ENCODE results near the gene SEPHS2. TPM values are rescaled to one million over a fixed set of nuclear protein-coding genes. Genes with fewer than 3 reads are reported as not detected.

Gene SEPHS2
- polyA plus RNA-seq, 4 donors = 95.4 to 102 (median 99.8) TPM

- no peak for DNase-seq (ENCODE audit: low read depth in 4 of 4, low spot score in 3 of 4)
These were observed 10.8 kb downstream of the SEPHS2 start for GRCh38 chr16:30434852-30435251.

- no peak for DNase-seq (ENCODE audit: low read depth in 4 of 4, low spot score in 3 of 4)
These were observed 15.2 kb downstream of the SEPHS2 start for GRCh38 chr16:30430428-30430970.

- DNase-seq (ENCODE audit: low read depth in 4 of 4, low spot score in 3 of 4) = peak; percentile 90 to 97 (median 96)
These were observed 15.8 kb downstream of the SEPHS2 start, which contains the start of gene DCTPP1 for GRCh38 chr16:30429678-30430427. Gene DCTPP1, minus strand, starts transcription at chr16:30430030. Its CDS starts 50 bp downstream, at chr16:30429980.

GRCh38 chr16:30429418-30429677 lies 16.3 kb downstream of the SEPHS2 start:
- DNase-seq (ENCODE audit: low read depth in 4 of 4, low spot score in 3 of 4) = no peak

- DNase-seq (ENCODE audit: low read depth in 4 of 4, low spot score in 3 of 4) = no peak
These were observed 17.6 kb downstream of the SEPHS2 start for GRCh38 chr16:30428055-30428454.

- no peak for DNase-seq (ENCODE audit: low read depth in 4 of 4, low spot score in 3 of 4)
These were observed 24.7 kb downstream of the SEPHS2 start for GRCh38 chr16:30421010-30421409.

- no peak for DNase-seq (ENCODE audit: low read depth in 4 of 4, low spot score in 3 of 4)
These were observed 27.1 kb downstream of the SEPHS2 start for GRCh38 chr16:30418350-30419181.

GRCh38 chr16:30417529-30418349 lies 27.9 kb downstream of the SEPHS2 start:
- DNase-seq (ENCODE audit: low read depth in 4 of 4, low spot score in 3 of 4) = peak; percentile 82 to 88 (median 83)

GRCh38 chr16:30416624-30417528 lies 28.8 kb downstream of the SEPHS2 start:
- no peak for DNase-seq (ENCODE audit: low read depth in 4 of 4, low spot score in 3 of 4)

GRCh38 chr16:30416047-30416603 lies 29.5 kb downstream of the SEPHS2 start:
- DNase-seq (ENCODE audit: low read depth in 4 of 4, low spot score in 3 of 4) = no peak

- DNase-seq (ENCODE audit: low read depth in 4 of 4, low spot score in 3 of 4) = no peak
These were observed 31.5 kb downstream of the SEPHS2 start for GRCh38 chr16:30414159-30414558.

- no peak for DNase-seq (ENCODE audit: low read depth in 4 of 4, low spot score in 3 of 4)
These were observed 32.4 kb downstream of the SEPHS2 start for GRCh38 chr16:30413112-30413806.

- DNase-seq (ENCODE audit: low read depth in 4 of 4, low spot score in 3 of 4) = peak in 3 of 4 donors; percentile 80 to 84 (median 84)
These were observed 36.3 kb downstream of the SEPHS2 start for GRCh38 chr16:30409125-30410060.

GRCh38 chr16:30407804-30408534 lies 37.7 kb downstream of the SEPHS2 start:
- DNase-seq (ENCODE audit: low read depth in 4 of 4, low spot score in 3 of 4) = no peak

GRCh38 chr16:30407102-30407803 lies 38.4 kb downstream of the SEPHS2 start, which contains the start of gene ZNF771:
Gene ZNF771, plus strand, starts transcription at chr16:30407606. Its CDS starts 448 bp downstream, at chr16:30408054.
- peak in 3 of 4 donors; percentile 80 to 85 (median 85) for DNase-seq (ENCODE audit: low read depth in 4 of 4, low spot score in 3 of 4)

GRCh38 chr16:30406795-30407101 lies 38.9 kb downstream of the SEPHS2 start:
- DNase-seq (ENCODE audit: low read depth in 4 of 4, low spot score in 3 of 4) = no peak
